Chondrocyte (in vitro differentiated cells): ENCODE results near the gene RAB21. TPM values are rescaled to one million over a fixed set of nuclear protein-coding genes. Genes with fewer than 3 reads are reported as not detected.

Experiments used
- DNase-seq: peaks from one replicate; pipeline ENCODE4 v3.0.0; 2021; ENCODE audit warnings: mixed read lengths, low spot score
- H3K27ac Mint-ChIP-seq: one replicate; pipeline ENCODE4 v1.8.0; 2021; ENCODE audit warnings: mild to moderate bottlenecking, moderate library complexity, mixed read lengths; ENCODE audit not compliant: unreplicated experiment
- H3K27me3 Mint-ChIP-seq: 2 replicates; pipeline ENCODE4 v1.8.0; 2021; ENCODE audit warnings: low read depth, mixed read lengths
- H3K36me3 Mint-ChIP-seq: 2 replicates; pipeline ENCODE4 v1.8.0; 2021; ENCODE audit warnings: low read depth, mixed read lengths
- H3K4me1 Mint-ChIP-seq: 2 replicates; pipeline ENCODE4 v1.8.0; 2021; ENCODE audit warnings: low read depth, mild to moderate bottlenecking, mixed read lengths
- H3K4me3 Mint-ChIP-seq: one replicate; pipeline ENCODE4 v1.8.0; 2021; ENCODE audit warnings: mild to moderate bottlenecking, moderate library complexity, mixed read lengths; ENCODE audit not compliant: unreplicated experiment
- H3K9me3 Mint-ChIP-seq: 2 replicates; pipeline ENCODE4 v1.8.0; 2021; ENCODE audit warnings: low read depth, mixed read lengths
- long read RNA-seq: library from polyadenylated mRNA; stranded (forward); transcript quantifications from one replicate; pipeline ENCODE4 v2.0.0, GENCODE V29; 2021
- total RNA-seq: library from RNA; stranded (reverse); gene quantifications from 3 replicates; pipeline ENCODE4 v1.2.1, GENCODE V29; 2021
- TF ChIP-seq, protein P1 (sequence below): fragments of 200-600 bp; sonication (generic); IDR thresholded peaks from 2 replicates; pipeline ENCODE4 v1.5.0; 2021; ENCODE audit warnings: antibody characterized with exemption, mild to moderate bottlenecking, moderate library complexity

The RAB21 gene, protein sequence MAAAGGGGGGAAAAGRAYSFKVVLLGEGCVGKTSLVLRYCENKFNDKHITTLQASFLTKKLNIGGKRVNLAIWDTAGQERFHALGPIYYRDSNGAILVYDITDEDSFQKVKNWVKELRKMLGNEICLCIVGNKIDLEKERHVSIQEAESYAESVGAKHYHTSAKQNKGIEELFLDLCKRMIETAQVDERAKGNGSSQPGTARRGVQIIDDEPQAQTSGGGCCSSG
- 77.1 to 95.8 TPM (median 88.9 TPM) in 3 replicates for total RNA-seq
- long read RNA-seq, full-length matches to known transcripts: 170 of 177 reads
- long read RNA-seq, partial matches to known transcripts: 0 of 177 reads
- long read RNA-seq, other reads (novel, unspliced or antisense): 7 of 177 reads

DNA sequence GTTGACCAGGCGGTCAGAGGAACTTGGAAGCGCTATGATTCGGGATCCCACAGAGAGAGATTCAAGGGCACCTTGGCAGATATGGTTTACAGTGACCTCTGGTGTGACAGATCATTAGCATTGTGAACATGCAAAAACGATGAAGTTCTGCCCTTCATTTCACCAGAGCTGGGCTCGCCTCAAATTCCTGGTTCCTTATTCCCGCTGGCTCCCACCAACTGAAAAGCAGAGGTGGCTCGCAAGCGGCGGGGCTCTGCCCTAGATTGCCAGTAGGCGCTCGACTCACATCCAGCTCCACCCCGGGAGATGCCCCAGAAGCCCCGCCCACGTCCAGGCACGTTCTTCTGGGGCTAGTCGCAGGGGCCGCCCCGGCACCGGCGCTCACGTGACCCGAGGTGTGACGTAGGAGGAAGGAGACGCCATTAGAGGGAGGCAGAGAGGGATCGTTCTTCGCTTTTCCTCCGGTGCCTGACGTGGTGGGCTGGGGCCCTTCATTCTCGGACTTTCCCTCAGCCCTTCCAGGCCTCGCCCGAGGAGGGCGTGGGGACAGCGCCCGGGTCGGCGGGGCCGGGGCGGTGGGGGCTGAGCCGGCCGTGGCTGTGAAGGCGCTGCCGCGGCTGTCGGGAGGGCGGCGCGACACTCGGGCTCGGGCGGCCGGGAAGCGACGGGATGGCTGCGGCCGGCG is at the start of gene RAB21:
TSS of gene RAB21 (plus strand) at position 403 of the 685 bp plus-strand sequence. CDS start at position 670, 267 bp downstream.
- Mint-ChIP-seq H3K36me3 (peaks cover 8% of the 10 kb centered on the region), H3K27ac (peak within 1 kb of the TSS; percentile 98), H3K9me3 (peaks cover 2% of the 10 kb centered on the region), H3K27me3 (peaks cover 5% of the 10 kb centered on the region), H3K4me3 (peak within 1 kb of the TSS; percentile 87), H3K4me1 (peaks cover 39% of the 10 kb centered on the region)
- TF ChIP-seq, protein P1, sequence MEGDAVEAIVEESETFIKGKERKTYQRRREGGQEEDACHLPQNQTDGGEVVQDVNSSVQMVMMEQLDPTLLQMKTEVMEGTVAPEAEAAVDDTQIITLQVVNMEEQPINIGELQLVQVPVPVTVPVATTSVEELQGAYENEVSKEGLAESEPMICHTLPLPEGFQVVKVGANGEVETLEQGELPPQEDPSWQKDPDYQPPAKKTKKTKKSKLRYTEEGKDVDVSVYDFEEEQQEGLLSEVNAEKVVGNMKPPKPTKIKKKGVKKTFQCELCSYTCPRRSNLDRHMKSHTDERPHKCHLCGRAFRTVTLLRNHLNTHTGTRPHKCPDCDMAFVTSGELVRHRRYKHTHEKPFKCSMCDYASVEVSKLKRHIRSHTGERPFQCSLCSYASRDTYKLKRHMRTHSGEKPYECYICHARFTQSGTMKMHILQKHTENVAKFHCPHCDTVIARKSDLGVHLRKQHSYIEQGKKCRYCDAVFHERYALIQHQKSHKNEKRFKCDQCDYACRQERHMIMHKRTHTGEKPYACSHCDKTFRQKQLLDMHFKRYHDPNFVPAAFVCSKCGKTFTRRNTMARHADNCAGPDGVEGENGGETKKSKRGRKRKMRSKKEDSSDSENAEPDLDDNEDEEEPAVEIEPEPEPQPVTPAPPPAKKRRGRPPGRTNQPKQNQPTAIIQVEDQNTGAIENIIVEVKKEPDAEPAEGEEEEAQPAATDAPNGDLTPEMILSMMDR: peak; percentile 62
- DNase-seq: peak; percentile 100

DNA sequence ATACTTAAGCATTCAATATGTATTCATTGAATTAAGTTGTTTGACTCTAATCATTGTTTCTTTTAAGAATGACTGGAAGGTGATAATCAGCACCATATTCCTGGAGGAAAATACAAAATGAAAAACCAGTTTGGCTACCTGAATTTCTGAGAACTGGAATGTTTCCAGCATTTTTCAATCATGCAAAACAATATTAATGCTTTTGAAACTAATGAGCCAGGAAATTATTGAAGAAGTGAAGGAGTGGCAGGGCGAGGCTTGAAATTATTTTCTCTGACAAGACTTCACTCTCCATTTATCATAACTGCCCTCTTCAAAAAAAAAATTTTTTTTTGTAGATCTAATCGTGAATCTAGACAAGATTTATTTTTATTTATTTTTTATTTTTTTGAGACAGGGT is 49.7 kb upstream of the RAB21 start:
- Mint-ChIP-seq H3K36me3 (peaks cover 15% of the 10 kb centered on the region), H3K4me1 (peaks cover 6% of the 10 kb centered on the region), H3K27me3 (no peaks in the 10 kb centered on the region)

DNA sequence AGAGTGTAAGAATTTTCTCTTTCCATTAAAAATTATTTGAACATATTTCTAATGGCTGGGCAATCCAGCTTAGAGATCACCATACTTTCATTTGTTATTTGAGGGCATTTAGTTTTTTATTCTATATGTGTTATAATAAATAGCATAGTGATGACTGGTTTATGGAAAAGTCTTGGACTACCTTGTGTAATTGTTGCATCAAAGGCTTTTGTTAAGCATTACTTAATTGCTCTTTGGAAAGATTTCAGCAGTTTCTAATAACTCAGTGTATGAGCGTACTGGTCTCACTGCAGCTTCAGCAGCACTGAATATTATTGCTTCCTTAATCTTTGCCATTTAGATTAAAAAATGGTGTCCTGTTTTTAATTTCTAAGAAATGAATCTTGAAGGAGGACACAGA is 46.0 kb upstream of the RAB21 start:
- no peak overlapping the region for H3K4me3 Mint-ChIP-seq
- TF ChIP-seq, protein P1: no peak
- DNase-seq: no peak

More for the DNA sequence above, 49.7 kb upstream of the RAB21 start:
- Mint-ChIP-seq H3K4me3 (no peak overlapping the region), H3K27ac (no peak overlapping the region), H3K9me3 (no peaks in the 10 kb centered on the region)
- DNase-seq: no peak
- TF ChIP-seq, protein P1: no peak

DNA sequence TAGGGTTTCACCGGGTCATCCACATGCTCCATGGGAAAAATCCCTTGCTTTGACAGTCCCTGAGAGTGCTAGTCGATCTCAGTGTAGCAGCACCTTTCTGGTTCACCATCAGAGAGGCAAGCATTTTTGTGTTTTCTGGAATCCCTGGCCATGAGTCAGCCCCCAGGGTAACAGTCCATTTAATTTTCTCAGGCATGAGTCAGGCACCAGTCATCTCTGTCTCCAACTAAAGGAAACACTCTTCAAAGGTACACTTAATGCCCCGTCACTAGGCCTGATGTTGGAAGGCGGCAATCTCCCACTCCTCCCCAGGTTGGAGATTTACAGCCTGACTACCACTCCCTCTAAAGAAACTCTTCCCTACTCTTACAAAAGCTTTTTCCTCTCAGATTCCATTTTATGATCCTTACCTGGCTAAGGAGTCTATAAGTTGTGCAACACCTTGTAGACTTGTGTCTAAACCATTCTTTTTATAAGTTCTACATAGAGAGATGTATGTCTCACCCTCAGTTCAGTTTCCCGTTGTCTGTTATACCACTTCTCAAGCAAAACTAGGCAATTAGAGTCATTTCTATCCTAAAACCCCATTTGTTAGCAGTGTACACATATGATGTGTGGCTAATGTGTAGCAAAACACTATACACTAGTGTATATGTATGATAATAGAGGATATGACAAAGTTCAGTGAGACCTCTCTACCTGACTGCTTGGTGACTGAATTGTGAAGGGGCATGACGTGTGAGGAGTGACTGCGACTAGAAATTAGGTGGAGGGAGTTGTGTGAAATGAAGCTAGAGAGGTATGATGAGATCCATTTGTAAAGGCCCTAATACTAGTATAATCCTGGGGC is 44.2 kb upstream of the RAB21 start:
- peak overlapping the region; percentile 76 for H3K27ac Mint-ChIP-seq
- no peaks in the 10 kb centered on the region for H3K27me3 Mint-ChIP-seq
- DNase-seq: no peak
- TF ChIP-seq, protein P1: no peak
- H3K36me3 Mint-ChIP-seq: peaks cover 8% of the 10 kb centered on the region
- no peak overlapping the region for H3K4me3 Mint-ChIP-seq
- peaks cover 23% of the 10 kb centered on the region for H3K9me3 Mint-ChIP-seq
- H3K4me1 Mint-ChIP-seq: peaks cover 15% of the 10 kb centered on the region

More for the DNA sequence above, 46.0 kb upstream of the RAB21 start:
- Mint-ChIP-seq H3K27ac (no peak overlapping the region), H3K9me3 (peaks cover 17% of the 10 kb centered on the region), H3K4me1 (peaks cover 15% of the 10 kb centered on the region), H3K27me3 (no peaks in the 10 kb centered on the region), H3K36me3 (peaks cover 7% of the 10 kb centered on the region)

DNA sequence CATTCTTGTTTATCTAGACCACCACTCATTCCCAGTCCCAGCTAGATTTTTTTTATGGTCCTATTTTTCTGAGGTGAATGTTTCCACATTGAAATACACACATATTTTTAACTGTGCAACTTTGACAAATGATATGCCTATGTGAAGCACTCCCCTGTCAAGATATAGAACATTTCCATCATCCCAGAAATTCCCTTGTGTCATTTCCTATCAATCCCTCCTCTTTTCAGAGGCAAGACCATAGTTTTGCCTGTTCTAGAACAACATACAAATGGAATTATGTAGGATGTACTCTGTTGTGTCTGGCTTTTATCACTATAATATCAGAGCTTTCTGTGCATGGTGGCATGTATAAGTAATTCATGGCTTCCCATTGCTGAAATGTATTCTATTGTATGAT is 36.1 kb upstream of the RAB21 start:
- no peaks in the 10 kb centered on the region for H3K27me3 Mint-ChIP-seq
- no peak overlapping the region for H3K4me3 Mint-ChIP-seq
- H3K9me3 Mint-ChIP-seq: peaks cover 12% of the 10 kb centered on the region
- H3K36me3 Mint-ChIP-seq: peaks cover 3% of the 10 kb centered on the region
- TF ChIP-seq, protein P1: no peak
- H3K4me1 Mint-ChIP-seq: no peaks in the 10 kb centered on the region
- DNase-seq: no peak
- H3K27ac Mint-ChIP-seq: no peak overlapping the region
